GM12801 (cell line): ENCODE measurements around the gene WFDC8.

ENCODE experiments used
- TF ChIP-seq, protein P1 (sequence below): IDR thresholded peaks from one replicate; pipeline ENCODE4 v1.5.1; 2011; ENCODE audit warnings: control low read depth; ENCODE audit not compliant: insufficient read length; ENCODE audit errors: extremely low read depth

The WFDC8 gene

DNA sequence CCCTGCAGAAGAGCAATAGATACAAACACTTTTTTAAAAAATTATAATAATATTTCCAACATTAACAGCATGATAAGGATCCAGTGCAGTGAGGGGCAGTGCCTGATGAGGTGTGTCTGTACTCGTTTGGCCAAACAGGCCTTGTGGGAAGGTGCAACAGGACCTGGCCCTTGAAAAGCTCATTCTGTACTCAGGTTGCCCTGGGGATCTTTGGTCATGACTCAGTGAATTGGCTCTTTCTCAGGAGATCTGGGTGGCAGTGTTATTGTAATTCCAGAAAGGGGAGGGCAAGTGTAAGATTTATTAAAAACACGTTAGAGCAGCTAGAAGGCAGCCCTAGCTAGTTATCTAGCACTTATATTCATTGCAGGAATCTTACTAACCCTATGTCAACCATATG lies 60.8 kb downstream of the WFDC8 start:
- TF ChIP-seq, protein P1, sequence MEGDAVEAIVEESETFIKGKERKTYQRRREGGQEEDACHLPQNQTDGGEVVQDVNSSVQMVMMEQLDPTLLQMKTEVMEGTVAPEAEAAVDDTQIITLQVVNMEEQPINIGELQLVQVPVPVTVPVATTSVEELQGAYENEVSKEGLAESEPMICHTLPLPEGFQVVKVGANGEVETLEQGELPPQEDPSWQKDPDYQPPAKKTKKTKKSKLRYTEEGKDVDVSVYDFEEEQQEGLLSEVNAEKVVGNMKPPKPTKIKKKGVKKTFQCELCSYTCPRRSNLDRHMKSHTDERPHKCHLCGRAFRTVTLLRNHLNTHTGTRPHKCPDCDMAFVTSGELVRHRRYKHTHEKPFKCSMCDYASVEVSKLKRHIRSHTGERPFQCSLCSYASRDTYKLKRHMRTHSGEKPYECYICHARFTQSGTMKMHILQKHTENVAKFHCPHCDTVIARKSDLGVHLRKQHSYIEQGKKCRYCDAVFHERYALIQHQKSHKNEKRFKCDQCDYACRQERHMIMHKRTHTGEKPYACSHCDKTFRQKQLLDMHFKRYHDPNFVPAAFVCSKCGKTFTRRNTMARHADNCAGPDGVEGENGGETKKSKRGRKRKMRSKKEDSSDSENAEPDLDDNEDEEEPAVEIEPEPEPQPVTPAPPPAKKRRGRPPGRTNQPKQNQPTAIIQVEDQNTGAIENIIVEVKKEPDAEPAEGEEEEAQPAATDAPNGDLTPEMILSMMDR: no peak

DNA sequence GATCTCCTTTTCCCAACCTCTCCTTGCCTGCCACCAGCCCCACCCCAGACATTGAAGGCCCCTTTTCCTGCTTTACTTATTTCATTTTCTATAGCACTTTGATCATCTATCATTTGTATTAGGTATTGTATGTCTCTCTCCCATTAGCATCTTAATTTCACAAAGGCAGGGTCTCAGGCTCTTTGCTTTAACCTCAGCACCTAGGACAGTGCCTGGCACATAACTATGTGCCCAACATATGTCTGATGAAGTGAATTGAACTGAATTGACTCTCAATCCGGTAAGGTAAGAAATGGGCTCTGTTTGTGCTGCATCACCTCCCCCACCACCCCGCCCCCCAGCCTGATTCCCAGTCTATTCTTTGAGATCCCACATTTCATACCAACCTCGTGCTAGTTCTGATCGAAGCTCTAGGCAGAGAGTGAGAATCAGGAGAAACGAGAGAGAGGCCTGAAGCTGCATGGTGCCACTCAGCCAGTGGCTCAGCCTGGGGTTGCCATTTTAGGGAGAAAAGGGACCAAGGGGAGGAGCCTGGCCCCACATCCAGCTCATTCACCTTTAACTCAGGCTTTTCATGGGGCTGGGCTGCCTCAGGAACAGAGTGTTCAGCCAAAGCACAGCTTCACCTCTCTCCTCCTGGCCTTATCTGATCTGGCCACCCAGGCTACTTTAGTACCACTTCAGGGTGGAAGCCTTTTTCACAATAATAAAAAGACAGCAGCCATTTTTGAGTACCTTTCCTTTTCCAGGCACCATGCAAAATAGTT lies 63.8 kb downstream of the WFDC8 start, which contains the start of gene SPINT3:
TSS of gene SPINT3 (minus strand) at position 476 of the 767 bp plus-strand sequence. CDS start at position 462, 14 bp downstream.
- TF ChIP-seq, protein P1: no peak

DNA sequence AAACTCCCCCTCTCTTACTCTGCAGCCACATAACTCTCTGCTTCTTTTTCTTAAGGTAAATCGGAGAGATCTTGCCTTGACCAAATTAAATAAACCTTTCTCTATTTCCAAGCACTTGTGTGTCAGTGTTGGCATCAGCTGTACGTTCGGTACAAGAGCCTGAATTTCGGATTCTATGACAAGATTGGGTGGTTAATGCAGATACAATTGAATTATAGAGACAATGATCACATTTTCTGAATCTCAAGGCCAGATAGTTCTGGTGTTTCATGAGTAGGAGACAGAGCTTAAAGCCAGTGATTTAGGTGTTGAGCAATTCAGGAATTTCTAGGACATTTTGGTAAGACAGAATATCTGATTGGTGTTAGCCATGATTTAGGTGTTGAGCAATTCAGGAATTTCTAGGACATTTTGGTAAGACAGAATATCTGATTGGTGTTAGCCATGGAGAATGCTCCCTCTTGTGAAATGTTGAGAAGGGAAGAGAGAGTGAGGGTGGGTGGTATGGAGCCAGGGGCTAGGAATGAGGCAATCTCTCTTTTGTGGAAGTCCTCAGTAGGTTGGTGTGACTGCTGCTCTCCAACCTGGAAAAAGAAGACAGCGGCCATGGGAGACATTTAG lies 68.7 kb downstream of the WFDC8 start:
- TF ChIP-seq, protein P1: no peak

DNA sequence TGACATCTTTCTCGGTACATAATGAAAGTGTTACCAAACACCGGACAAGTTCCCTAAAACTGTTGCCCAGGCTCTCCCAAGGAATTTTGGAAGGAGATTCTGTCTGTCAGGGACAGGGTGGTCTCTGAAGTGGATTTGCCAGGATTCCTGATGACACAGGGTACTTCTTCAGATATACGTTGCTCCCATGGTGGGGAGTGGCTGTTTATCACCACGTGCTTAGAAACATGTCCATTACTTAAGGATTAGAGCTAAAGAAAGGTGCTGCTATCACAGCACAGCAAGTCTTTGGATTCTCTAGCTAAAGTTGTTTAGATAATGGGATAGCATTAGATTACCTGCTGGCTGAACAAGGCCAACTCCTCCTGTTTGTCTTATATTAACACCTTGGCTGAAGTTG lies 70.0 kb downstream of the WFDC8 start:
- TF ChIP-seq, protein P1: no peak

DNA sequence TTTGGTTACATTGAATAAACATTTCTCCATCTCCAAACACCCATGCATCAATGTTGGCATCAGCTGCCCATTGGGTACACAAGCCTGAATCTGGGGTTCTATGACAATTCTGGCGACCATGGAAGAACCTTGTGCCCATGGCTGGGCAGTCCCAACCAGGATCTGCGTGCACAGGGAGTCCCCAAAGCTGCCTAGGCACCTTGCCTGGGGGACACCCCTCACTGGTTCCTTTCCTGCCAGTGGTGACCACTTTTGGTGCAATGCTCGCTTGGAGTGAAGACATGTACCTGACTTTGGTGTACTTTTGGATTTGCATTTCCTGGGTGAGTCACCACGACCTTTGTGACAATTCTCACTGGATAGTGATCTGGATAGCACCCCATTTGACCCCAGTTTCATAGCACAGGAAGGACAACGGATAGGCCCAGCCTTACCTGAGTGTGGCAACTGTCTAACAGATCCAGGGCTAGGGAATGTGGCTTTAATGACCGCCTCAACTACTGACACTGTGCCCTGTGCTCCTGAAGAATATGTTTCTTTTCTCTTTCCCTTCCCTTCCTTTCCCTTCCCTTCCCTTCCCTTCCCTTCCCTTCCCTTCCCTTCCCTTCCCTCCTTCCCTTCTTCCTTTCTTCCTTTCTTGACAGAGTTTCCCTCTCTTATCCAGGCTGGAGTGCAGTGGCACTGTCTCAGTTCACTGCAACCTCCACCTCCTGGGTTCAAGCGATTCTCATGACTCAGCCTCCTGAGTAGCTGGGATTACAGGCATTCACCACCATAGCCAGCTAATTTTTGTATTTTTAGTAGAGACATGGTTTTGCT lies 70.8 kb downstream of the WFDC8 start:
- TF ChIP-seq, protein P1: no peak

DNA sequence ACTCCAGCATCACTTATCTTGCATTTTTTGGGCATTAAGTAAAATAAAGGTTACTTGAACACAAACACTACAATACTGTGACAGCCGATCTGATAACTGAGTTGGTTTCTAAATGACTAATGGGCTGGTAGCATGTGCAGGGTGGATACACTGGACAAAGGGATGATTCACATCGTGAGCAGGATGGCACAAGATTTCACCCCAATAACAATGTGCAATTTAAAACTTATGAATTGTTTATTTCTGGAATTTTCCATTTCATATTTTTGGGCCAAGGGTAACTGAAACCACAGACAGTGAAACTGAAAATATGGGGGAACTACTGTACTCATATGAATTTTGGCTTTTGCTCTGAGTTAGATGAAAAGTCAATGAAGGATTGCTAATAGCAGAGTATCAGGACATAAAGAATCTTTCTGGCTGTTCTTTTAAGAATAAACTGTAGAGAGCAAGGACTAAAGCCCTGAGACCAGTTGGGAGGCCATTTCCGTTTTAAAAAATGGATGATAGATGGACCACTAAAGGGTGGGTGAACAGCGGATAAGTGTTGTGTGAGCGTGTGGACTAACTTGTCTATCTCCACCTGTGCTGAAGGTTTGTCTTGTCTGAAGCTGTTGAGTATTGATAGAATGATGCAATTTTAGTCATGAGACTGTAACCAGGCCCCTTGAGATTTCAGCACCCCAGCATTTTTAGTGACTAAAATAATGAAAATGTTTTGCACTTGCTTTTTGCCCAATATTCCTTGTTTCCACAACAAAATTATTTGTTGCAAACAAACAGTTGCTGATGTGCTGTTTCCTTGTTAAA lies 71.9 kb downstream of the WFDC8 start:
- TF ChIP-seq, protein P1: no peak
